Inferior parietal cortex (tissue), 1 donor: ENCODE data around the gene WBP1L.
"Not testable (repeated sequence)": the region's sequence is repeated elsewhere in the genome, so short reads cannot be mapped to it uniquely, and the experiment has no call there.

Source experiments
- DNase-seq: peaks from one replicate; pipeline ENCODE4 v3.0.0-alpha.2; 2016; ENCODE audit errors: extremely low spot score

The WBP1L gene

DNA sequence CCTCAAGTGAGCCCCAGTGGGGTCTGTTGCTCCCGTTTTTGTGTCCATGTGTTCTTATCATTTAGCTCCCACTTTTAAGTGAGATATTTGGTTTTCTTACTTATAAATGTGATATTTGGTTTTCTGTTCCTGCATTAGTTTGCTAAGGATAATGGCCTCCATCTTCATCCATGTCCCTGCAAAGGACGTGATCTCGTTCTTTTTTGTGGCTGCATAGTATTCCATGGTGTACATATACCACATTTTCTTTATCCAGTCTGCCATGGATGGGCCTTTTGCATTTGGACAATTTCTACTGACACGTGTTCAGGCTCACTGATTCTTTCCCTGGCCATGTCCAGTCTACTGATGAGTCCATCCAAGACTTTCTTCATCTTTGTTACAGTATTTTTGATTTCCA lies 19.8 kb upstream of the WBP1L start:
- DNase-seq, result no peak

DNA sequence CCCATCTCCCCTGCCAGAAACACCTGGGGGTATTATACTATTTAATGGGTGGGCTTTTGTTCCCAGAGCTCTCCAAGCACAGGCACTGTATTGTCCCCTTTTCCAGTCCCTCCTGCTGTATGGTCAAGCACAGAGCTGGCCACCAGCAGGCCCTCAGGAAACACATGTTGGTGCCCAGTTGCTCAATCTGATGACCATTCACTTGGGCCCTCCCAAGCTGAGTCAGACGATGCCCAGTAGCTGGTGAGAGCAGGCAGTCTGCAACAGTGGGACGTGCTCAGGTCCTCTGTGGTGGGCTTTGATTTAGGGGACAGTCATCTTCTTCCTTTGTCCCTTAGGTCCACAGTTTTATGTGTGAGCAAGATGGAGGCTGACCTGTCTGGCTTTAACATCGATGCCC lies 17.5 kb upstream of the WBP1L start:
- no peak for DNase-seq

DNA sequence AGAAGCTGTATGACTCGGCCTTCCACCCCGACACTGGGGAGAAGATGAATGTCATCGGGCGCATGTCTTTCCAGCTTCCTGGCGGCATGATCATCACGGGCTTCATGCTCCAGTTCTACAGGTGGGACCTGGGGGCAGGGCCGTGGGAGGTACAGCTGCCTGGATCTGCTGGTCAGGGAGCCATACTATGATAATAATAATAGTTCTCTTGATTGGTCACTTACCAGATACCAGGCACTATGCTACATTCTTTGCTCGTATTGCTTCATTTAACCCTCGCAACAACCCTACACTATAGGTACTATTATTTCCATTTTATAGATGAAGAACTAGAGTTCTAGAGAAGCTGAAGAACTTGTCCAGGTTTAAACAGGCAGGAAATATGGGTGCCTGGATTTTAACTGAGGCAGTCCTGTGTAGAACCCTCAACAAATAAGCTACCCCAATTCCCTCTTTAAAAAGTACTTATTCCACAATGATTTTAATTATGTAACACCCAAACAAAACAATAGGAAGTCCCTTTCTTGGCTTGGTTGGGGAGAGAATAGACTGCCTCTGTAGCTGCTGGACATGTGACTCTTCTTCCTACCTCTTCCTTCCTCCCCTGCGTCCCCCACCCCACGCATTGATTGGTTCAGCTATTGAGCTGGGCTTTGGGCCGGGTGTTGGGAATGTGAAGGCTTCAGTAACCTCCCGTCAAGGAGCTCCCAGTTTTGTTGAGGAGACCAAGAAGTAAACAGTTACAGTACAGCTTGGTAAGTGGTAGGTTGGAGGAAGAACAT lies 16.5 kb upstream of the WBP1L start:
- DNase-seq, result no peak

DNA sequence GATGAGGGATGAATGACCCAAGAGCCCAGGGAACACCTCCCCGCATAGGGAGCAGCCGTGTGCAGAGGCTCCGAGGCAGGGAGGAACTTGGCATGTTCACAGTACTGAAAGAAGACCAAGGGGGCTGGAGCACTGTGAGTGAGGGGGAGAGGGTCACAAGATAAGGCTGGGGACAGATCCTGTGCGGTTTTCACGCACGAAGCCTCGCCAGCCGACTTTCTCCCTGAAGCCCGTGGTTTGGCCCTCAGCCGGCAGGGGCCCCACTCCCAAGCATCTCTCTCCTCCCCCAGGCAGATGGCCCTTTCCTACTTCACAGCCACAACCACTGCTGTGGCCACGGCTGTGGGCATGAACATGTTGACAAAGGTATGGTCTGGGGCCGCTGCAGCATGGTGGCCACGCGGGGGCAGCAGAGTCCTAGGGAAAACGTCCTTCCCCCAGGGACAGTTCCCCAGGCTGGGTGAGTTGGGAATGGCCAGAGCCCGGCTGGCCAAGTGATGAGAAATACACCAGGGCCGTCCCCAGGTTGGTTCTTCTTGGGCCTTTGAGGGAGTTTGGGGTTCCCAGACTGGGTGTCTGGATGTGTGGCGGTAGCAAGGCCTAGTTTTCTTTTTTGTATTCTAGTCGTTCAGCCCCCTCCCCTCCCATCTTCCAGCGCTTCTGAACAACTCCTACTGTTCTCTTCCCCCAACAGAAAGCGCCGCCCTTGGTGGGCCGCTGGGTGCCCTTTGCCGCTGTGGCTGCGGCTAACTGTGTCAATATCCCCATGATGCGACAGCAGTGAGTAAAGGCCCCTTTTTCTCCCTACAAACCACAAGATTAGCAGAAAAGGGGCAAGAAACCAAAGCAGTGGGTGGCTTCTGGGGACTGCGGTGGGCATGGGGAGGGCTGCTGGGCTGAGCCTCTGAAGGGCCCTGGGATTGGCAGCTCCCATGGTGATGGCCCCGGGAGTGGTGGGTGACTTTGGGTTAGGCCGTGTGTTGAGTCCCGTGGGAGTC lies 14.4 kb upstream of the WBP1L start:
- DNase-seq, result peak; percentile 86

DNA sequence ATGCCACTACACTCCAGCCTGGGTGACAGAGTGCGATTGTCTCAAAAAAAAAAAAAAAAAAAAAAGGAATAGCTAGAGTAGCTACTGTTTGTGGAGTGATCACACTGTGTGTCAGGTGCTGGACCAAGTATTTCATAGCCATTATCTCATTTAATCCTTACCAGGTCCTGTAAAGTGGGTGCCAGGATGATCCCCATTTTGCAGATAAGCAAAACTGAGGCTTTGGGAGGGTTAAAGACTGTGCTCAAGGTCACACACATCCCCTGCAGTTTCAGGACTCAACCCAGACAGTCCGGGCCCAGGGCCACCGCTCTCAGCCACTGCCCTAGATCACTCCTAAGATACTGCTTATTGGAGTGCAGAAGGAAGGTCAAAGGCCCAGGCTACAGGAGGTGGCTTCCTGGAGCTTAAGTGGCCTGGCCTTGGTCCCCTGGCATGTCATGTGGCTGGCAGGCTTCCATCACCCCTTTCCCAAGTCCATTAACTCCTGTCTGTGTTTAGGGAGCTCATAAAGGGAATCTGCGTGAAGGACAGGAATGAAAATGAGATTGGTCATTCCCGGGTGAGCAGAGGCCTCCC lies 12.4 kb upstream of the WBP1L start:
- DNase-seq, result no peak

DNA sequence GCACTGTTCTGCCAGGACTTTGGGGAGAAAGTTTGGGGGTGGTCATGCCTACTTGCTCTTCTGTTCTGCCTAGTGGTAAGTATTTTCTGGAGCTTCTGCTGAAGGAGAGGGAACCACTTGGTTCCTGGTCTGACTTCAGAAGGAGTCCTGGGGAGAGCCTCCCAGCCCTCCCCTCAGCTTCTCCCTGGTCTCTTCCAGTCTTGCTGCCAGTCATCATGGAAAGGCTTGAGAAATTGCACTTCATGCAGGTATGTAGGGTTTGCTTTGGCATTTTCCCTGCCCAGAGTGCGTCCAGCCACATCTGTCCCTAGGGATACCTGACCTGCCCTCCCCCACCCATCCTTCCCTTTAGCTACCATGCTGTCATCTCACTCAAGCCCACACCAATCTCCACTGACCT lies 11.1 kb upstream of the WBP1L start:
- no peak for DNase-seq

DNA sequence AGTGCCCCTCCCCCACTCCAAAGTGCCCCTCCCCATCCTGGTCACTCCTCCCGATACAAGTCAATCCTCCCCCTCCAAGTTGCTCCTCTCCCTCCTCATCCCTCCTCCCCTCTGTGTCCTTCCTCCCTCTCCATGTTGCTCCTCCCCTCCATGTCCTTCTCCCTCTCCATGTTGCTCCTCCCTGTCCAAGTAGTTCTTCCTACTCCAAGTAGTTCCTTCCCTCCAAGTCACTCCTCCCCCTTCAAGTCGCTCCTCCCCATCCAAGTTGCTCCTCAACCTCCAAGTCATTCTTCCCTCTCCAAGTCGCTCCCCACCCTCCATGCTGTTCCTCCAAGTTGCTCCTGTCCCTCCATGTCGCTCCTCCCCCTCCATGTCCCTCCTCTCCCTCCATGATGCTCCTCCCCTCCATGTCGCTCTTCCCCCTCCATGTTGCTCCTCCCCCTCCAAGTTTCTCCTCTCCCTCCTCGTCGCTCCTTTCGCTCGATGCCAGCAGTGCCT lies 8.6 kb upstream of the WBP1L start:
- DNase-seq, result no peak

DNA sequence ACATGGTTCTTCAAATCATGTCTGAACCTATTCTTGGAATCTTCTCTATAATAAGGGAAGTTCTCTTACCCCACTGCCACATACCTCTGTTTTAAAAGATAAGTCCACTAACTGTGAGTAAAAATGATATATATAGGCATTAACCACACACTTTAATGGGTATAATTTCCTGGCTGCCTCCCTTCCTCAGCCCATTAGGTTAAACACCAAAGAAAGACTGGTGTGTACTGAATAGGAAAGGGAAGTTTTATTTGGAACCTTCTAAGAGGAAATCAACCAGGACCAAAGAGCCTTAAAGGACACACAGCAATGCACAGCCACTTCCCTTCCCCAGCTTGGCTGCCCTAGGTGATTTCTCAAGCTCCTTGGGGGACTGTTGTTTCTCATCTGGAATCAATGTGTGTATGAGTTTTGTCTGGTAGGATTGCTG lies 5.0 kb upstream of the WBP1L start:
- no peak for DNase-seq

DNA sequence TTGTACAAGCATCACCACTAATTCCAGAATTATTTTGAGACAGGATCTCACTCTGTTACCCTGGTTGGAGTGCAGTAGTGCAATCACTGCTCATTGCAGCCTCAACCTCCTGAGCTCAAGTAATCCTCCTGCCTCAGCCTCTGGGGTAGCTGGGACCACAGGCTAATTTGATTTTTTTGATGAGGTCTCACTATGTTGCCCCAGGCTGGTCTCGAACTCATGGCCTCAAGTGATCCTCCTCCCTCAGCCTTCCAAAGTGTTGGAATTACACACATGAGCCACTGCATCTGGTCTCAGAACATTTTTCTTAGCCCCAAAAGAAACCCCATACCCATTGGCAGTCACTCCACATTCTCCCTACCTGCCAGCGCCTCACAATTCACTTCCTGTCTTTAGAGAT lies 3.5 kb upstream of the WBP1L start:
- no peak for DNase-seq

DNA sequence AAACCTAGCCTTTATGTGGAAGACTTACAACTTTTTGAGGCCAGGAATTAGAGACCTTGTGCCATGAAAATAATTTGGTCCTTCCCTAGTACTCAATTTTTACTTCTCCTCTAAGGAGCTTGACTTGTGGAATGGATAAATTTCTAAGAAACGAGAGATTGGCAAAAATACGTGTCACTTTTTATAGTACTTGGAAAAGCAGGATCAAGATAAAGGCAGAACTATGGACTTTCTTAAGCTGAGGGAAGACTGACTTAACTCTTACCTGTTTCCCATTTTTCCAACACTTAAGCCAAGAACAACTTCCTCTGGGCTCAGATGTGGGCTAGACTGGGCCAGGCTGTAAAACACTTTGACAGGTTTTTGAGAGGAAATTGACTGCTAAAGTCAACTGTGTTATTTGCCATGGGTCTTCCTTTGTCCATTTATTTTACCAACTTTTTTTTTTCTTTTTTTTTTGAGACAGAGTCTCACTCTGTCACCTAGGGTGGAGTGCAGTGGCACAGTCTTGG lies 2.0 kb upstream of the WBP1L start:
- no peak for DNase-seq

DNA sequence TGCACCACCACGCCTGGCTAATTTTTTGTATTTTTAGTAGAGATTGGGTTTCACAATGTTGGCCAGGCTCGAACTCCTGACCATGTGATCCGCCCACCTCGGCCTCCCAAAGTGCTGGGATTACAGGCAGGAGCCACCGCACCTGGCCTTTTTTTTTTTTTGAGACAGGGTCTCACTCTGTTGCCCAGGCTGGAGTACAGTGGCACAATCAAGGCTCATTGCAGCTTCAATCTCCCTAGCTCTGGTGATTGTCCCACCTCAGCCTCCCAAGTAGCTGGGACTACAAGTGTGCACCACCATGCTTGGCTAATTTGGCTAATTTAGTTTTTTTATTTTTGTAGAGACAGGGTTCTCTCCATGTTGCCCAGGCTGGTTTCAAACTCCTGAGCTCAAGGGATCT lies 1.4 kb upstream of the WBP1L start:
- DNase-seq, result not testable (repeated sequence)

DNA sequence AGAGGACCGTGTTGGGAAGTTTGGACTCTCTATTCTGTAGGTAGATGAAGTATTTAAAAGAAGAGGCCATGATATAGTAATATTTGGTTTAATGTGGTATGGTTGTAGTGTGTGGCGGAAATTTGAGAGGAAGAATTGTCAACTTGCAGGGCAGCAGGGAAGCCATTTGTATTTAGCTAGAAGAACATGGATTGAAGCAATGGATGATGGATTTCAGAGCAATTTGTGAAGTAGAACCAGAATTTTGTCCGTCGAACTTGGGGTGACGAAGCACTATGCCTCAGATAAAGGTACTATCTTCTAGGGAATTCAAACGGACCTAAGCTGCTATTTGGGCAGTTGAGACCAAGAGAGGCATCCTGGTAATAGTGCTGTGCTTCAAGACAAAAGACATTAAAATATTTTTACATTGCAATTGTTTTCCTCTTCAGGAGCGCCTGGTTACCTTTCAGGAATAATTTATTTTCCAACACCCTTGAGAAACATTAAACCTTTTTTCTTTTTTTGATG lies 615 bp upstream of the WBP1L start:
- no peak for DNase-seq

DNA sequence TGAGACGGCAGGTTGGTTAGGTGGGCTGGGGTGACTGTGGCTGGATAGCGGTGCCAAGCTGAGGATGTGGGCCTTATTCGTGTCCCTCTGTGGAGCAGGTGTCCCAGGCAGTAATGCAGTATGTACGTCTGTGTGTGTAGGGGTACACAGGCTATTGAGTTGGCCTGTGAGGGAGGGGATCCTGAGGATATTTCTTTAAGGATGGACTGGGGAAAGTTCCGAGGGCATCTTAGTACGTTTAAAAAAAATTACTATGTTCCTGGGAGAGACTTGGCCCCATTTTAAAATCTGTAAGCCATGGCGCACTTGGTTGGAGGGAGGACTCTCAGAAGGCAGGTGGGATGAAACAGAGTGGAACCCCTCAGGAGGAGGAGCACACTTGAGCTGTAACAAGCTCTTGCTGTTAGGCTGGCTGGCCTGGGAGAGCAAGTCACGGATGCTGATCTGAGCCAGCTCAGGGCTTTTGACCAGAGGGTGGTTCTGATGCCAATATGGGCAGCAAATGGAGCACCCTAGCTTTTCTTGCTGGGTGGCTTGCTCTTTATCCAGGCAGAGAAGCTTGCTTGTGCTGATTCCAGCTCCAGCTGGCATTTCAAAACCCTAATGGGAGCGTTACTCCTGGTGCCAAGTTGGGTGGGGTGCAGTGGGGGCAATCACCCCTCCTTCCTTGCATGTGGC lies 765 bp downstream of the WBP1L start:
- DNase-seq, result no peak

DNA sequence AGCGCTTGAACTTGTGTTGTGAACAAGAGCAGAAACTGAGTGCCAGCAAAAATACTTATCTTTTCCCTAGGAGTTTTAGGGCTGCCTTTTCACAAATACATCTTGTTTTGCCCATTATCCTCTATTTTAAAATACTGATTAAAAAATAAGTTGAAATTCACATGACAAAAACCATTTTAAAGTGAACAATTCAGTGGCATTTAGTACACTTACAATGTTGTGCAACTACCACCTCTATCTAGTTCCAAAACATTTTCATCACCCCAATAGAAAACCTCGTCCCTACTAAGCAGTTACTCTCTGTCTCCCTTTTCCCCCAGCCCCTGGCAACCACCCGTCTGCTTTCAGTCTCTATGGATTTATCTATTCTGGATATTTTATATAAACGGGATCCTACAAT lies 1.4 kb downstream of the WBP1L start:
- no peak for DNase-seq

DNA sequence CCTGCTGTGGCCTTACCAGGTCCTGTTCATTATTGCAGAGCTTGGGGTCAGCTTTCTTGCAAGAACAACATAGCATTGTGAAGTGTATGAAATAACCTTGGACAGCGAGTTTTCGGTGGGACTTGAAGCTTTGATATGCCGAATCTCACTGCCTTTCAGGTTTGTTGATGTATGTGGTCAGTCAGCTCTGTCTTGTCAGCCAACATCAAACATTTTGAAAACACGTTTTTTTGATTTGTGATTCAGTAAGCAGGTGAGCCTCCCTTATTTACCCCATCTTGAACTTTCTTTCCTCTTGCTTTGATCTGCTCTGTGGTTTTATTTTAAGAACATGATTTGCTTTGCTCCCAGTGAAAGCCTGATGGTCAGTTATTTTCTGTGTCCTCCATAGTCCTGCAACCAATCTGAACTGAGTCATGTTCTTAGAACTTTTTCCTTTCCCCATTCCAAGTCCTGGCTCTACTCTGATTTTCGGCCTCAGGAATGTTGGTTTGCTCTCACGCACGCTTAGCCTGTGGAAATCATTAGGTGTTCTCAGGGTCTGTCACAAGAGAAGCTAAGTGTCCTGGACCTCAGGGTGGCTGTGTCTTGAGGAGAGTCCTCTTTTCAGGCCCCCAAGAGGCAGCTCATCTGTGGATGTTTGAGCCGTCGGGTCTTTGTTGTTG lies 8.7 kb downstream of the WBP1L start:
- no peak for DNase-seq

DNA sequence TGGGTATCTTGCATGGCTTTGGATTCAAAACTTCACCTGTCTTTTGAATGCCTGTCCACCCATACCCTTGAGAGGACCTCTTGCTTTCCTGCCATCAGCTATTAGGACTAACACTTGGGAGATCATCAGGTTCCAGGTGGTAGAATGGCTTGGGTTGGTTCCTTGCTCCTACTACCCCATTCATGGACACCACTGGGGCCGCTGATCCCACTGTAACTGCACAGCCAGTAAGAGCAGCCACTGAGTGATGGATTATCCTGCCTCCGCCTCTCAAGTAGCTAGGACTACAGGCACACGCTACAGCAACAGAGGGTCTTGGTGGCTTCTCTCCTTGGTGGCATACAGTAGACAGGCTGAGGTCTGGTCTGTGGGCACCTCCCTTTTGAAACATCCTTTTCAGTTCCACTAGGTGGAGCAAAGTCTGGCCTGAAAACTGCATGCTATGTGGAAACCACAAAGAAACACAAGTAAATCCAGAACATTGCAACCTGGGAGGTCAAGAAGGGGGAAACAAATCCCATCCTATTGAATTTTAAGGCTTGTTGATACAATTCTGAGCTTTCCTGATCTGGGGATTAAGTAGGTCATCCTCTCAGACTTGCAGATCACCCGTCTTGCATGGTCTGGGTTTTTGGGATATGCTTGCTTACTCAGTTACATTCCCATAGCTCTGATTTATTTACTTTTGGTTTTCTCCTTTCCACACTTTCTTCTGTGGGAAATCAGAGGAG lies 9.4 kb downstream of the WBP1L start:
- no peak for DNase-seq

DNA sequence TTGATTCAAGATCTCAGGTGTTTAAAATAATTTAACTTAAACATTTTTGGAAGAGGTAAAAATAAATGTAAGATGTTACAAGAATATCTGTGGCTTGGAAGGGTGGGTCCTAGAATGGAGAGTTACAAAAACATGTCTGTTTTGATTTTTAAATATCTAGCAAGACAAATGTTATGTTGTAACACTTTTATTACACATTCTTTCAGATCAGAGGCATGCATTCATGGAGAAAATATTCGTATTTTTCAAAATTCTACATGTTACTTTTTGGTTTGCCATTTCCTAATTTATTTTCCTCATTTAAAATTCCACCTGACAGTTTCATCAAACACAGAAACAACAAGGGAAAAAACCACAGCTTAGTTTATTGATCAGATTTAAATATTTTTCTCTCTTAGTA lies 10.0 kb downstream of the WBP1L start:
- DNase-seq, result no peak

DNA sequence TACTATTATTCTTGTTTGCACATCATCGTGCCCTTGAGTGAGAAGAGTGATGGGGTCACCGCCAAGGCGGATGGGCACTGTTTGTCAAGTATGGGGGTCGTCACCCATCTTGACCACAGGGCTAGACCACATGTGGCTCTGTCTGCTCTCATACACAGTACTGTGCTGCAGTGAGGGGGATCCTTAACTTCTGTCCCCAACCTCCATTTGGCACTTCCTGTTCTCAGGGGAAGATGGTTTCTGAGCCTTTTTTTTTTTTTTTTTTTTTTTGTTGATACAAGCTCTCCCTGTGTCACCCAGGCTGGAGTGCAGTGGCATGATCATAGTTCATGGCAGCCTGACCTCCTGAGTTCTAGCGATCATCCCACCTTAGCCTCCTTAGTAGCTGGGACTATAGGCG lies 13.6 kb downstream of the WBP1L start:
- no peak for DNase-seq

DNA sequence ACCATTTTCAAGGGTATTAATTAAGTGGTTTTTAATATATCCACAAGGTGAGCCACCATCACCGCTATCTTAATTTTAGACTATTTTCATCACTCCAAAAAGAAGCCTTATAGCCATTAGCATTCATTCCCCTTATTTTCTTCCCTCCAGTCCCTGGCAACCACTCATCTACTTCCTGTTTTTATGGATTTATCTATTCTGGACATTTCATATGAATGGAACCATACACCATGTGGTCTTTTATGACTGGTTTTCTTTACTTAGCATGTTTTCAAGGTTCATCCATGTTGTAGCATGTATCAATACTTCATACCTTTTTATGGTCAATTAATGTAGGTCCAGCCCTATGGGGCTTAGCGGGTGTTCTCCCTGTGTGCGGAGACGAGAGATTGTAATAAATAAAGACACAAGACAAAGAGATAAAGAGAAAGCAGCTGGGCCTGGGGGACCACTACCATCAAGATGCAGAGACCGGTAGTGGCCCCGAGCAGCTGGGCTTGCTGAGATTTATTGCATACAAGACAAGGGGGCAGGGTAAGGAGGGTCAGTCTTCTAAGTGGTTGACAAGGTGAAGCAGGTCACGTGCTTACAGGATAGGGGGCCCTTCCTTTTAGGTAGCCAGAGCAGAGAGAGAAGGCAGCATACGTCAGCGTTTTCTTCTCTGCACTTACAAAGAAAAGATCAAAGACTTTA lies 14.6 kb downstream of the WBP1L start:
- DNase-seq, result no peak

DNA sequence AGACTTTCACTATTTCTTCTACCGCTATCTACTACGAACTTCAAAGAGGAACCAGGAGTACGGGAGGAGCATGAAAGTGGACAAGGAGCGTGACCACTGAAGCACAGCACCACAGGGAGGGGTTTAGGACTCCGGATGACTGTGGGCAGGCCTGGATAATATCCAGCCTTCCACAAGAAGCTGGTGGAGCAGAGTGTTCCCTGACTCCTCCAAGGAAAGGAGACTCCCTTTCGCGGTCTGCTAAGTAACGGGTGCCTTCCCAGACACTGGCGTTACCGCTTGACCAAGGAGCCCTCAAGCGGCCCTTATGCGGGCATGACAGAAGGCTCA lies 15.2 kb downstream of the WBP1L start:
- DNase-seq, result not testable (repeated sequence)
